B cell (primary cell): ENCODE data around the gene GZMB. TPM values are rescaled to one million over a fixed set of nuclear protein-coding genes. Genes with fewer than 3 reads are reported as not detected.

Experiments
- ATAC-seq: fragments of 200-7000 bp; cut with Tn5 transposase; one replicate; pipeline ENCODE4 v1.10.0; 2021; ENCODE audit warnings: low read depth, mild to moderate bottlenecking, moderate number of reproducible peaks, moderate library complexity
- CTCF ChIA-PET: fragments of 350-600 bp; sonication (Branson Sonifier 250); formaldehyde crosslinking; loops from one replicate; lab custom pipeline; 2021; ENCODE audit warnings: antibody characterized with exemption, inconsistent platforms; lab: Charles Lee
- POLR2A ChIA-PET: fragments of 350-600 bp; sonication (Branson Sonifier 250); formaldehyde crosslinking; loops from one replicate; lab custom pipeline; 2021; ENCODE audit warnings: antibody characterized with exemption; lab: Charles Lee
- DNase-seq: peaks from one replicate; pipeline ENCODE4 v3.0.0; 2013
- H2AFZ ChIP-seq: 2 replicates; pipeline ENCODE4 v1.6.1; 2012; ENCODE audit warnings: mild to moderate bottlenecking, low read depth, low read length; ENCODE audit not compliant: insufficient read depth, poor library complexity, severe bottlenecking
- H3K27ac ChIP-seq, 2 donors: 1 replicate in 1 of 2; 2 replicates in 1 of 2; pipeline ENCODE4 v1.5.1; 2012 to 2013; ENCODE audit warnings: low read length in 2 of 2, mild to moderate bottlenecking in 2 of 2, moderate library complexity in 1 of 2
- H3K27me3 ChIP-seq, 4 experiments: fragments of 200-600 bp in 1 of 4; sonication (generic) in 1 of 4; replicated peaks in 1 of 4; 1 replicate in 2 of 4; 2 replicates in 2 of 4; pipeline versions ENCODE4 v1.6.1 to v1.7.0; 2013 to 2016; ENCODE audit warnings: low read length in 3 of 4, mild to moderate bottlenecking in 2 of 4, mixed read lengths in 1 of 4, moderate library complexity in 1 of 4; ENCODE audit not compliant: insufficient read depth in 4 of 4, control insufficient read depth in 3 of 4; ENCODE audit errors: control extremely low read depth in 1 of 4
- H3K36me3 ChIP-seq, 2 experiments: replicated peaks in 1 of 2; 1 replicate in 1 of 2; 2 replicates in 1 of 2; pipeline versions ENCODE4 v1.6.1 to v1.7.1; 2013; ENCODE audit warnings: low read length in 1 of 2; ENCODE audit not compliant: insufficient read depth in 2 of 2, control insufficient read depth in 1 of 2; ENCODE audit errors: control extremely low read depth in 1 of 2, extremely low read depth in 1 of 2
- H3K4me1 ChIP-seq, 2 donors: fragments of 200-600 bp in 1 of 2; sonication (generic) in 1 of 2; 1 replicate in 1 of 2; 2 replicates in 1 of 2; pipeline versions ENCODE4 v1.5.1 to v1.6.1; 2013 to 2017; ENCODE audit warnings: low read length in 2 of 2; ENCODE audit not compliant: control insufficient read depth in 2 of 2, insufficient read depth in 2 of 2
- H3K4me2 ChIP-seq: replicated peaks from 2 replicates; pipeline ENCODE3; 2012; ENCODE audit warnings: mild to moderate bottlenecking, low read depth, low read length; ENCODE audit not compliant: poor library complexity, severe bottlenecking
- H3K4me3 ChIP-seq, 5 experiments: fragments of 200-600 bp in 1 of 5; sonication (generic) in 1 of 5; 1 replicate in 3 of 5; 2 replicates in 2 of 5; pipeline versions ENCODE4 v1.5.1 to v1.7.0; 2011 to 2016; ENCODE audit warnings: low read length in 4 of 5, mild to moderate bottlenecking in 4 of 5, low read depth in 2 of 5, control low read depth in 1 of 5, moderate library complexity in 1 of 5; ENCODE audit not compliant: insufficient read depth in 1 of 5; ENCODE audit errors: control extremely low read depth in 1 of 5, extremely low read depth in 1 of 5
- H3K79me2 ChIP-seq: fragments of 200-600 bp; sonication (generic); one replicate; pipeline ENCODE4 v1.6.0; 2016; ENCODE audit warnings: low read length; ENCODE audit not compliant: control insufficient read depth, insufficient read depth
- H3K9ac ChIP-seq: fragments of 200-600 bp; sonication (generic); 2 replicates; pipeline ENCODE4 v1.6.1; 2017; ENCODE audit warnings: mild to moderate bottlenecking, low read length, moderate library complexity
- H3K9me3 ChIP-seq, 3 donors: one replicate each; pipeline versions ENCODE4 v1.6.1 to v1.7.1; 2013; ENCODE audit warnings: low read length in 2 of 3; ENCODE audit not compliant: control insufficient read depth in 2 of 3, insufficient read depth in 1 of 3; ENCODE audit errors: control extremely low read depth in 1 of 3
- H4K20me1 ChIP-seq: 2 replicates; pipeline ENCODE4 v1.6.0; 2012; ENCODE audit warnings: mild to moderate bottlenecking, low read length; ENCODE audit not compliant: insufficient read depth, control insufficient read depth, poor library complexity, severe bottlenecking
- H3K27ac Mint-ChIP-seq: one replicate; pipeline ENCODE4 v1.8.0; 2021; ENCODE audit warnings: mixed read lengths
- H3K27me3 Mint-ChIP-seq: one replicate; pipeline ENCODE4 v1.8.0; 2021; ENCODE audit warnings: mixed read lengths
- H3K4me1 Mint-ChIP-seq: one replicate; pipeline ENCODE4 v1.8.0; 2021; ENCODE audit warnings: mixed read lengths
- H3K4me3 Mint-ChIP-seq: one replicate; pipeline ENCODE4 v1.8.0; 2021; ENCODE audit warnings: mixed read lengths
- H3K9me3 Mint-ChIP-seq: one replicate; pipeline ENCODE4 v1.8.0; 2022; ENCODE audit warnings: mixed read lengths; ENCODE audit not compliant: insufficient read depth
- CTCF ChIP-seq: fragments of 200-600 bp; IDR thresholded peaks from one replicate; pipeline ENCODE4 v1.8.0; 2022; ENCODE audit warnings: antibody characterized with exemption, mild to moderate bottlenecking
- EZH2 ChIP-seq: IDR thresholded peaks from 2 replicates; pipeline ENCODE4 v1.6.1; 2012; ENCODE audit warnings: borderline replicate concordance, low read depth, mild to moderate bottlenecking, moderate library complexity, low read length; ENCODE audit not compliant: insufficient read depth, poor library complexity, severe bottlenecking
- WGBS: methylation state at CpG from one replicate; pipeline ENCODE4 v1.1.5; 2013; ENCODE audit warnings: missing lambda C conversion rate; ENCODE audit not compliant: insufficient coverage; 5-methylcytosine and 5-hydroxymethylcytosine counted together
- intact Hi-C: fragments of 100-400 bp; cut with micrococcal nuclease; formaldehyde crosslinking; loops from one replicate; pipeline ENCODE4 v1.10.0; 2022
- polyA plus RNA-seq: library from polyadenylated mRNA; depleted of rRNA; stranded (reverse); fragments of >200 nt; gene quantifications from 2 replicates; pipeline ENCODE4 v1.2.3, GENCODE V29; 2012
- total RNA-seq, 2 donors: library from RNA; stranded (reverse); fragments of 120-200 nt in 1 of 2; gene quantifications; 1 replicate in 1 of 2; 2 replicates in 1 of 2; pipeline versions ENCODE4 v1.2.3 to v1.2.4, GENCODE V29; 2013 to 2022

The GZMB gene
- total and polyA plus RNA-seq, 2 donors (not counting 1 experiment from before 2014, with no cell fraction given), result 0.88 to 1.5 TPM

GRCh38 chr14:24613747-24614146 lies 20.2 kb downstream of the GZMB start:
- Mint-ChIP-seq H3K27me3 (peaks cover 4% of the 10 kb centered on the region), H3K27ac (no peak overlapping the region)
- CTCF ChIA-PET, result no interaction called here

GRCh38 chr14:24613241-24613640 lies 20.7 kb downstream of the GZMB start:
- H3K4me1 Mint-ChIP-seq, result peaks cover 21% of the 10 kb centered on the region
- Histone ChIP-seq H3K9ac (no peak overlapping the region), H4K20me1 (no peaks in the 10 kb centered on the region), H3K4me1 (no peaks in the 10 kb centered on the region), H3K27ac (no peak overlapping the region), H3K36me3 (no peaks in the 10 kb centered on the region), H3K4me2 (no peak overlapping the region), H2AFZ (no peak overlapping the region), H3K4me3 (no peak overlapping the region), H3K27me3 (no peaks in the 10 kb centered on the region), H3K79me2 (no peaks in the 10 kb centered on the region), H3K9me3 (no peaks in the 10 kb centered on the region)
- H3K27me3 Mint-ChIP-seq, result peaks cover 4% of the 10 kb centered on the region
- no peak overlapping the region for H3K27ac Mint-ChIP-seq
- ChIA-PET POLR2A (no interaction called here), CTCF (no interaction called here)
- intact Hi-C loops, result no loop called here
- H3K9me3 Mint-ChIP-seq, result no peaks in the 10 kb centered on the region
- no peak for DNase-seq
- H3K4me3 Mint-ChIP-seq, result no peak overlapping the region
- ATAC-seq, result no peak
- WGBS, result 83% methylated on average over 1 of the region's 1 CpG
- TF ChIP-seq EZH2 (no peak), CTCF (no peak)

More at GRCh38 chr14:24613747-24614146, 20.2 kb downstream of the GZMB start:
- intact Hi-C loops, result no loop called here
- no peak overlapping the region for H3K27ac ChIP-seq
- H3K9me3 ChIP-seq, result no peaks in the 10 kb centered on the region
- POLR2A ChIA-PET, result no interaction called here
- no peaks in the 10 kb centered on the region for H3K79me2 ChIP-seq
- H2AFZ ChIP-seq, result no peak overlapping the region
- no peak for ATAC-seq
- TF ChIP-seq EZH2 (no peak), CTCF (no peak)
- no peaks in the 10 kb centered on the region for H4K20me1 ChIP-seq
- no peaks in the 10 kb centered on the region for H3K4me1 ChIP-seq
- Mint-ChIP-seq H3K4me3 (no peak overlapping the region), H3K4me1 (peaks cover 17% of the 10 kb centered on the region), H3K9me3 (no peaks in the 10 kb centered on the region)
- H3K27me3 ChIP-seq, result no peaks in the 10 kb centered on the region
- no peak overlapping the region for H3K4me2 ChIP-seq
- WGBS, result no CpG with 5 or more reads among the region's 2 CpGs
- no peak for DNase-seq
- no peak overlapping the region for H3K4me3 ChIP-seq
- H3K36me3 ChIP-seq, result no peaks in the 10 kb centered on the region
- no peak overlapping the region for H3K9ac ChIP-seq
